UCSD-AML1 (cell line): ENCODE data around the gene RALY.

Experiments
- DNase-seq: peaks from one replicate; lab custom pipeline; 2025; ENCODE audit not compliant: unreplicated experiment; lab: John Stamatoyannopoulos, UW

Gene RALY

DNA sequence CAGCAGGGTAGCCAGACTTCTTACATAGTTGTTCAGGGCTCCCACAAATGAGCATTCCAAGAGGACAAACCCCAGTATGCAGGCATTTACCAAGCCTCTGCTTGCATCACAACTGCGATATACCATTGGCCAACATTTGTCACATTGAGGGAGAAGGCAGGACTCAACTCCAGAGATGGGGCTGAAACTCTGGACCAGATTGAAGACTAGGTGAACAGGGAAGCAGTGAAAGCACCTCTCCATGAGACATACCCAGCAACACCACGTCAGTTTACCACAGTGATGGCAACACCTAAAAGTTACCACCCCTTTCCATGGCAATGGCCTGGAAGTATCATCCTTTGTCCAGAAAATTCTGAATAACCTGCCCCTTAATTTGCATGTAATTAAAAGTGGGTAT lies 7.9 kb upstream of the RALY start:
- no peak for DNase-seq

DNA sequence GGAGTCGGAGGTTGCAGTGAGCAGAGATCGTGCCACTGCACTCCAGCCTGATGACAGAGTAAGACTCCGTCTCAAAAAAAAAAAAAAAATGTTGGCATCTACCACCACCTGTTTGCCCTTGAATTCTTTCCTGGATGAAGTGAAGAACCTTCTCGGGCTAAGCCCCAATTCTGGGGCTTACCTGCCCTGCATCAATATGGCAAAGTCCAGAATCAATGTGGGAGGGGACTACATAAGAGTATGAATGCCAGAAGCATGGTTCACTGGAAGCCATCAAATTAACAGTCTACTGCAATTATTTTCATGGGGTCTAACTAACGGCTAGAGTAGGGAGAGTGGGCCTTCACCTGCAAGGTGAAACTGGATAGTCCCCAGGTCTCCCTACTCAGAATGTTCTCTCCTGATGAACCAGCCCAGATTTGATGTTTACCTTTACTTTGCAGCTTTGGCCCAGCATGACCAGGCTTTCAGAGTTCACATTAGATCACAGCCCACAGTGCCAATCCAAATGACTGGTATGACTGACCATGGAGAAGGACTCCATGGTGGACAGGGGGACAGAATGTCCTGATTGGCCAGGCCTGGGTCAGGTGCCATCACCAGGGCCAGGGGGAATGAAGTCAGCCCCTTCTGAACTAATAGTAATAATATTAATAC lies 7.0 kb upstream of the RALY start:
- no peak for DNase-seq

DNA sequence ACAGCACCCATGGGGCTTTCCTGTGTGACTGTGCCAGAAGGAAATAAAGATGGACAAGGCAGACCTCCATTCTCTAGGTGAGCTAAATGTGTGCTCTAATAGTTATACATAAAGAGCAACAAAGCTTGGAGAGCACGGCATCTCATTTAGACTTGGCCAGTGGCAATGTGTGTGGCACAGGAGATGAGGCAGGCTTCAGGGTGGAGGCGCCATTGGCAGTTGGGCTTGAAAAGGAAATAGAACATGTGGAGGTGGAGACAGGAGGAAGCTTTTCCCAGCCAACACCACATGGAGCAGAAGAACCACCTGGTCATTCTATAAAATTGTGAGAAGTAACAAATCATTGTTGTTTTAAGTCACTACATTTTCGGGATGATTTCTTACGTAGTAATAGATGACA lies 3.6 kb upstream of the RALY start:
- no peak for DNase-seq

DNA sequence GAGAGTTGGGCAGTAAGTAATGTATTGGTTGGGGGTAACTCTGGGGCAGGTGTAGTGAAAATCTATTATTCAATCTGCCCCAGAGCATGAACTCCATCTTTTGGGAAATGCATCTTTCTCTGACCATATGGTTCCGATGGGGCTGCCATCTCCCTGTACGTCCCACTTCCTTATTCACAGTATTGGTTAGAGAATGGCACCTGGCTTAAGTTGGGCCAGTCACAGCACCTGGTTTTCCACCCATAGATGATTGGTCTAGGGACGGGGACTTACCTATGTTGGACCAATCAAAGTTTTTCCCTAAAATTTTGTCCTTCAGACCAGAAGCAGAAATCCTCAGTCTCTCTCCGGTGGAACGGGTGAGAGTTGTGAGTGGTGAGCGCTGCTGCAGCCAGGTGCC lies 2.2 kb upstream of the RALY start:
- no peak for DNase-seq

DNA sequence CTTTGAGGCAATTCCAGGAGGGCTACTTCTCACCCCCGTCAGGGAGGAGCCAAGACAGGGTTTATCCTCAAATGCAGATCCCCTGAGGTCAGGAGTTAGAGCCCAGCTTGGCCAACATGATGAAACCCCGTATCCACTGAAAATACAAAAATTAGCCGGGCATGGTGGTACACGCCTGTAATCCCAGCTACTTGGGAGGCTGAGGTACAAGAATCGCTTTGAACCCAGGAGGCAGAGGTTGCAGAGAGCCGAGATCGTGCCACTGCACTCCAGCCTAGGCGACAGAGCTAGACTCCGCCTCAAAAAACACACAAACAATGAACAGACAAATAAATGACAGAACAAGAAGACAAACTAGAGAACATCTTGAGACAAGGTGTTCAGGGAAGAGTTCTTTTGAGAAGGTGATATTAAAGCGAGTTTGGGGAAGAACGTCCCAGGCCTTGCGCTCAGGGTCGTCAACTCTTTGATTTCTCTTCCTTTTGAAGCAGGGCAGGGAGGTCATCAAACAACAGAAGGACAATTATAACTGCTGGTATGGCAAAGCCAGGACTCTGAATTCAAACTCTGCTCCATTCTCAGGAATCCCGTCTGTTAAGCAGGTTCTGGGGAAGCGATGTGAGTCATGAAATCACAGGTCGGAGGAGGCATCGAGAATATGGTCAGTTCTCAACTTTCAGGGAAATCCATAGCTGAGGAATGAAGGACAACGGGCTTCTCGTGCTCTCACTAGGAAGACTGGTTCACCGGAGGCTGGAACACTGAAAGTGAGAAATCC lies 1.4 kb upstream of the RALY start:
- no peak for DNase-seq

DNA sequence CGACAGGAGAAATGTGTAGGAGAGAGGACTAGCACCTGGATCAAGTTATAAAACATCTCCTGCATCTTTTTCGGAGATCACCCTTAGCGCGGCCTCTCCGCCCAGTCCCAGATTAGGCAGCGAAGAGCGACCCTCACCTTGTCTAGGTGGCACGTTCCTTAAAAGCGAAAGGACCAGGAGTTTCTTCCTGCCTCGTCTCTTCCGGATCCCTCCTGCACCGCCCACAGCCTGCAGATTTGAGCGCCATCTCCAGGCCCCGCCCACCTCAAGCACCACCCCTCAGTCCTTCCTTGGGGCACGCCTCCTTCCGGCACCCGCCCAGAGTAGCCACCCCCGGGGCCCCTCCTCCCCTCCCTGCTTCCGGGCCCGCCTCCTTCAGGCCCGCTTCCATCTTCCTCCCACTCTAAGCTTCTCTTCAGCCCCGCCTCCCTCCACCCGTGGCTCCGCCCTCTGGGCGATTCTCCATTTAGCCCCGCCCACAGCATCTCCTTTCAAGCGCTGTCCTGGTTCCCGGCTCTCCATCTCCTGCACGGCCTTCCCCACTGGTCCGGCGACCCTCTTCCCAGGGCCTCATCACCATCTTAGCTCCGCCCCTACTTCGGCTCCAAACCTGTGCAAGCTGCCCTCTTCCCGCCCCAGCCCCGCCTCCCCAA lies 662 bp upstream of the RALY start:
- peak; percentile 100 for DNase-seq

DNA sequence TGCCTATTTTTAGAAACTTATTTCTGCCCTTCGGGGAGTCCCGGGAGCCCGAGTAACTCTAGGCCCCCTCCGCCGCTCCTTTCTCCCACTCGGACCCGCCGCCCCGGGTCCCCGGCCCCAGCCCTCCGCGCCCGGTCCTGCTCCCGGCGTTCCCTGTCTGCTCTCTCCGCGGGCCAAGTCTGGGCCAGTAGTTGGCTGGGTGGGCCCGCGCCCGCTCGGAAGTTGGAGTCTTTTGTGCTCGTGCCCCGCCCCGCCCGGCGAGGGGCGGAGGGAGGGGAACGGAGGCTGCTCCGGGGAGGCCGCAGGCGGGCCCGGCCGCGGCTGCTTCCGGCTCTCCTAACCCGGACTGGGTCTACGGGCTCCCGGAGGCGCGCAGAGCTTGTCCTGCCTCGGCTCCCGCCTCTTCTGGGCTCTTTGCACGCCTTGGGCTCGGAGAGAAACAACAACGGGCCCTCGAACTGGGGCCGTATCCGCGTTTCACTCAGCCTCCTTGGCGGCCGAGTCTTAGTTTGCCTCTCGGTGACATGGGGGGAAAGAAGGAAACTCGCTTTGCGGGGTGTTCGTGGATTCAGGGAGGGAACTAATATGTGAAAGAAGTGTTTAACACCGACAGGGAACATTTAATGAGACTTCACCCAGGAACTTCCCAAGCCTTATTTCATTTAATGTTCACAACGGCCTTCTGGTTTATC lies 657 bp downstream of the RALY start:
- DNase-seq: peak; percentile 85

DNA sequence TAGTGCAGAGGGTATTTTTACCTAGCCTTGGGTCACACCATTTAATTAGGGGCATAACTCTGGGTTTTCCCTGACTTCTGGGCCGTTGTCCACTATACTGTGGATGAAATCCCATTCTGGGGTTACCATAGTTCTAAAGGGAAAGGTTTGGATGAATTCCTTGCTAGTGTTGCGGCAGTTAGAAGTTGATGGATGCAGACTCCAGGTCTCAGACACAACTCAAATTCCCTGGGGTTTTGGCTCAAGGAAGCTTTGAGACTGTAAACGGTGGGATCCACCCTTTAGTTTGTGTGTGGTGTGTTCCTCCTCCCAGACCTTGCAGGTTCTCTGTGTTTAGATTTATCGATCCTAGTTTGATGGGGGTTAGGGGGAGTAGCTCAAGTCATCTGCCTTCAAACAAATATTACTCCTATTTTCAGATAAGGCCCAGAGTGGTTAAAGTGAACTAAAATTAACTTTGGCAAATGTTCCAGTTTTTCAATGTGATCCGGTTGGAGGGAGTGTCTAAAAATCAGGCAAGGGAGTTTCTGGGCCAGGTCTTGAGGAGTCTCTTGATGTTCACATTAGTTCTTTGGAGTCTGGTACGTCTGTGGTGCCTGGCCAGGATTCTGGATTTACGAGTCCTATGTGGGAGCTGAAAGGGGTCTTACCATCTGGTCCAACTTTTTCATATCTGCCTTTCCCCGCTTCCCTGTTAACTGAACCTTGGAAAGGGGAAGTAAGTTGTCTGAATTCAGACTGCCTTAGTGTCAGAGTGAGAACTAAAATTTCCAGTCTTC lies 1.5 kb downstream of the RALY start:
- peak; percentile 21 for DNase-seq

DNA sequence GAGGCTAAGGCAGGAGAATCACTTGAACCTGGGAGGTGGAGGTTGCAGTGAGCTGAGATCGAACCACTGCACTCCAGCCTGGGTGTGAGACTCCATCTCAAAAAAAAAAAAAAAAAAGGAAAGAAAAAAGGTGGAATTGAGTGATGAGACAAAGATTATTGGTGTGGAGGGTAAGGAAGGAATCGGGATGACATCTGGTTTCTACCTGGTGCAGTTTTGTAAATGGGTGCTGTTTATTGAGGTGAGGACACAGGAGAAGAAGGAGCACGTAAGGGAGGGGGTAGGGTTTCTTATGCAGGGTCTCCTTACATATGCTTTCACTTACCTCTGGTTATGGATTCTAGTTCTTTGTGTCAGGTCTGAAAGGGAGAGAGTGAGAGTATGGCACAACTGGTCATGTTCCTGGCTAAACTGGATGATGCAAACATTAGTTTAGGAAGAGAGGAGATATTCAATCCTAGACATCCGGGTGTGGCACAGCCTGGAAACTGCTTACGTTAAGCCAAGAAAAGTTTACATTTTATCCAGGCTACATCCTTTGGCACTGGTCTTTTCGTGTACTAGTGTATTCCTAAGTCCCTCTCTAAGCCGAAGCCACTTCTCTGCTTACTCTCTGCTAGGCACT lies 5.4 kb downstream of the RALY start:
- no peak for DNase-seq

DNA sequence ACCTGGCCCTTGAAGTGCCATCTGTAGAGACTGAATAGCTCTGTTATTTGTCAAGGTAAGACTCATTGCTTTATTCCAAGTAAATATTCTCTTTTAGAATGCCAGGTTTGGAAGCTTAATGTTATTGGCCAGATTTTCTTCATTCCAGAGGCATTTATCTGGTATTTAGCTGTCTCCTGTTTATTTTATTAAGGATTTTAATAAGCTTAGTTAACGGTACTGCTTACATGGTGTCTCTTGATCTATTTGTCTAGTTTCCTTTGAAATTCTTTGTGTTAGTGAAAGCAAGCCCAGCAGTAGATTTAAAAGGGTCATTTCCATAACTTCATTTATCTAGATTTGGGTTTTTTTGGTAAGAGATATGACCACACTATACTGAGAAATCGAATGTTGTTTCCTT lies 7.7 kb downstream of the RALY start:
- no peak for DNase-seq

DNA sequence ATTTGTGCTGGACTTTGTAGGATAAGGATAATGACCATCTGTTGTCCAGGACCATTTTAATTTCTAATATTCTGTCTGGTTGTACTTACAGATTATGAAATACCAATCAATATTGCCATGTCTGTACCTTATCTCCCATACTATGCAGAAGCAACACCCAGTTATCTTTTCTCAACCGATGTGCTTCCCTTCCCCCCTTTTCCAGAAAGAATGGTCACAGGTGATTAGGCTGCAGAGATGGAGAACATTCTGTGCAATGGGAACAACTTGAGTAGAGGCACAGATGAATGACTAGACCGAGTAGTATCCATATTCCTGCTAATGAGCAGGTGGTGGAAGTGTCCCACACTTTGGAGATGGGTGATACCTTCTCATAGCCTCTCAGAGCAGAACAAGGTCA lies 10.5 kb downstream of the RALY start:
- DNase-seq: no peak

DNA sequence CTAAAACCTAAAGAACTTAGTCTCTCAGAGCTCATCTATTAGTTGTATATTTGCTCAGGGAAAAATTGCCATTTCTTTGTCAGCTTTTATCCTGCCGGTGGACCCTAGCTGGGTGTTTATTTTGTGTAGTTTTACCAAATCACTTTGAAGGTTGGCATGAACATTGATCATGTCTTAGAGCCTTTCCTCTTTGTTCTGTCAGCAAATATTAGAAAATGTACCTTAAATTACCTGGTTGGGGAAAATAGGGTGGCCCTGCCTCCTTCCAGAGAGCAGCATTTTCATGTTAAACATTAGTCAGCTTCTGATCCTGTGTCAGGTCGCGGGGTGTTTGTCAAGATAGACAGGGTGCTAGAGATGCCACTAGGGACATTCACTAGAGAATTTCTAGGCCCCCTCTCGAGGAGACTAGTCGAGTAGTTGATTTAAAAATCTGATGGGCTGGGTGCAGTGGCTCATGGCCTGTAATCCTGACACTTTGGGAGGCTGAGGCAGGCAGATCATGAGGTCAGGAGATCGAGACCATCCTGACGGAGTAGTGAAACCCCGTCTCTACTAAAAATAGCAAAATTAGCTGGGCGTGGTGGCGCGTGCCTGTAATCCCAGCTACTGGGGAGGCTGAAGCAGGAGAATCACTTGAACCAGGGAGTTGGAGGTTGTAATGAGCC lies 11.2 kb downstream of the RALY start:
- no peak for DNase-seq

DNA sequence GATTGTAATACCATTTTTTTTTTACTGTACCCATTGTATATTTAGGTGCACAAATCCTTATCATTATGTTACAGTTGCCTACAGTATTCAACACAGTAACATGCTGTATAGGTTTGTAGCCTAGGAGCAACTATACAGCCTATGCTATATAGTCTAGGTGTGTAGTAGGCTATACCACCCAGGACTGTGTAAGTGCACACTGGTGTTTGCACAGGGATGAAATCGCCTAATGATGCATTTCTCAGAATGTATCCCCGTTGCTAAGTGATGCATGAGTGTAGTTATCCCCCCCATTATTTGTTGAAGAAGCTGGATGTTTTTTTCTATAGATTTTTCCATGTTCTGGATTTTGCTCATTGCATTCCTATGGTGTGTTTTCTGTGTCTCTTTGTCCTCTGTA lies 12.9 kb downstream of the RALY start:
- no peak for DNase-seq

DNA sequence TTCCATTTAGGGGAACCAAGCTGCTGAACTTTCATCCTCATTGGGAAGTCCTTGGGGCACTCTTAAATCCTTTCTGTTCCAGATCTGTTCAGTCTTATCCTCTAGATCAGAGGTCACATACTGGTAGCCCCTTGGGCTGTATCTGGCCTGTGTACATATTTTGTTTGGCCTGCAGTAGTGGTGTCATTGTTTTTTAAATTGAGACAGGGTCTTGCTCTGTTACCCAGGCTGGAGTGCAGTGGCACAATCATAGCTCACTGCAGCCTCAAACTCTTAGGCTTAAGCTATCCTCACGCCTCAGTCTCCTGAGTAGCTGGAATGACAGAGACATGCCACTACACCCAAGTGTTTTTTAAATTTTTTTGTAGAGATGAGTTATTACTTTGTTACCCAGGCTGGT lies 14.8 kb downstream of the RALY start:
- DNase-seq: no peak

DNA sequence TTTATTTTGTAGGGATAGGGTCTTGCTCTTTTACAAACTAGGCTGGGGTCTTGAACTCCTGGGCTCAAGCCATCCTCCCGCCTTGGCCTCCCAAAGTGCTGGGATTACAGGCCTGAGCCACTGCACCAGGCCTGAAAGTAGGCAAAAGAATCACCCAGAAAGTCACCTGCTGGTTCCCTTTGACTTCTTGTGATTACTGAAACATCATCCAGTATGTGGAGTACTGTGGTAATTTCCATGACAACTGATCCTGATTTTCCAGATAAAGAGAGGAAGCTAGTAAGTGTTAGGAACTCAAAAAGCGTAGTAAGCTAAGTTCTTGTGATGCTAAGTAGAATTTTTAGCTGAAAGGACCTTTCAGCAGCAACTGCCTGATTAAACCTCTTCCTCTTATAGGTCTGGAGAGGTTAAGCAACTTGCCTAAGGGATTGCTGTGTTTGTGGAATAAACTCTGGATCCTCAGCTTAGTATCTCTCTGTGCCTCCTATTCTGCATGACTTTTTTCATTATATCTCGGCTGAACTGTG lies 16.8 kb downstream of the RALY start:
- no peak for DNase-seq

DNA sequence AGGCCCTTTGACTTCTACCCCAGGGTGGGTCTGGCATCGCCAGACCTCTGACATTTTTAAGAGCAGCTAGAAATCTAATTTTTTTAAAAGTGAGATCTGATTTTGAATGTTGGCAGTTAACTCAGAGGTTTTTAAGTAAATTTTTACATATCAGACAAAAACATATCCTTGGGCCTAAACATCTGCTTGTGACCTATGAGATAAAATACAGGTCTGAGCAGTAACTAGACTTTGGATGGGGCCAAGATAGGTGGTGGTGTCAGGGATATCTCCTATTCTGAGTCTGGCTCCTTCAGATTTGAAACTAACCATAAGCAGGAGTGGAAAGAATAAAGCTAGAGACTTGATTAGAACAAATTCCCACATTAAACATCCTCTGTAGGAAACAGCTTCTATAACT lies 17.6 kb downstream of the RALY start:
- DNase-seq: no peak

DNA sequence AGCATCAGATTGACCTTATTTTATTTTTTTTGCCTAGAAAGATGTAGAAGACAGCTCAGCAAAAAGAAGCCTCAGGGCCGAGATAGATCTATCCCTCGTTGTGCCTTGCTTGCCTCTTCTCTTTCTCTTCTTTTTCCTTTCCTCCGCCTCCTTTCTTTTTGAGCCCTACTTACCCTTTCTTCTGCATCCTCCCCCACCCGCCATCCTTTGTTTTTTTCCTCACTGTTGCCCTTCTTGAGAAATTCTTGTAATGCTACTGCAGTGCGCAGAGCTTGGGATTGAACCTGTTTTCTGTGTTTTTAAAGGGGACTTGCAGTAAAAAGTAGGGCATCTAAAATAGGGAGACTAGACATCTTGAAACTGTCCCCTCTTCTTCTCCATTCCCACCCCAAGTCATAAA lies 18.6 kb downstream of the RALY start:
- no peak for DNase-seq

DNA sequence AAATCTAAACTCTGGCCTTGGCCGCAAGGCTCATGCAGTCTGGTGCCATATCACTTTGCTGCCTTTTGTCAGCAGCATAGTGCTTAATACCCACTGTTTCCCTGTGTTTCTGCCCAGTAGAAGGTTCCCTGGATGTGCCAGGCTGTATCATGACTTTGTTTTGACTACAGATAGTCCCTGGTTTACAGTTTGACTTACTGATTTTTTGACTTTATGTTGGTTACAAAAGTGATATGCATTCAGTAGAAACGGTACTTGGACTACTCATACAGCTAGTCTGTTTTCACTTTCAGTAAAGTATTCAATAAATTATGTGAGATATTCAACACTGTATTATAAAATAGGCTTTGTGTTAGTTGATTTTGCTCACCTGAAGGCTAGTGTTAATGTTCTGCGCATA lies 19.0 kb downstream of the RALY start:
- no peak for DNase-seq

DNA sequence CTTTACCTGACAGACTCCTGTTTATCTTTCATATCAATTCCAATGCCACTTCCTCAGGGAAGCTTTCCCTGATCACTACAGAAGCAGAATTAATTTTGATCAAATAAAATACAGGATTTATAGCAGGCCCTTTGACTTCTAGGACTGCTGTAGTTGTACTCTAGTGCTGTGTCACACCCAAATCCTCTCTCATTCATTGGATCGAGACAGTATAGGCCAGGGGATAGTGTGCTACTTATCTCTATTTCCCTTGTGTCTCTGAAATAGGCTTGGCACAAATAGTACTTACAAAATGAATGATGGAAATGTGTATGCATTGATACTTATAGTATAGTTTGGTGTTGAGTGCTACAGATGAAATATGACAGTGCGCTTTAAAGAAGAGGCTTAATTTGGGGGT lies 19.8 kb downstream of the RALY start:
- no peak for DNase-seq

DNA sequence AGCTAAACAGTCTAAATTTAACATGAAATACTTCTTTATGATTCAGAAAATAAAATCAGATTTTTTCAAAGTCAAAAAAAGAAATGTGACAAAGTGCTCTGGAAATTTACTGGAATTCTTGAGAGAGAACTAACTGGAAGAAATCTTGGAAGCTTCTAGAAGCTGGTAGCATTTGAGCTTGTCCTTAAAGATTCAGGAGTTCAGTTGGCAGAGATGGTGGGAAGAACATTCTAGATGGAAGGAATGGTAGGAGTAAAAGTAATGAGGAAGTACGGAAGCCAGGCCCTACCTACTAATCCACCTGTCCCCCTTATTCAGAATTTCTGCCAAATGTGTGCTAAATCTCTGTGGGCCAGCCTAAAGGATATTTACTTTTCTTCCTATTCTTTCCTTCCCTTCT lies 21.2 kb downstream of the RALY start:
- no peak for DNase-seq
